ENCODE measurements around the gene NT5M.

Gene NT5M

DNA sequence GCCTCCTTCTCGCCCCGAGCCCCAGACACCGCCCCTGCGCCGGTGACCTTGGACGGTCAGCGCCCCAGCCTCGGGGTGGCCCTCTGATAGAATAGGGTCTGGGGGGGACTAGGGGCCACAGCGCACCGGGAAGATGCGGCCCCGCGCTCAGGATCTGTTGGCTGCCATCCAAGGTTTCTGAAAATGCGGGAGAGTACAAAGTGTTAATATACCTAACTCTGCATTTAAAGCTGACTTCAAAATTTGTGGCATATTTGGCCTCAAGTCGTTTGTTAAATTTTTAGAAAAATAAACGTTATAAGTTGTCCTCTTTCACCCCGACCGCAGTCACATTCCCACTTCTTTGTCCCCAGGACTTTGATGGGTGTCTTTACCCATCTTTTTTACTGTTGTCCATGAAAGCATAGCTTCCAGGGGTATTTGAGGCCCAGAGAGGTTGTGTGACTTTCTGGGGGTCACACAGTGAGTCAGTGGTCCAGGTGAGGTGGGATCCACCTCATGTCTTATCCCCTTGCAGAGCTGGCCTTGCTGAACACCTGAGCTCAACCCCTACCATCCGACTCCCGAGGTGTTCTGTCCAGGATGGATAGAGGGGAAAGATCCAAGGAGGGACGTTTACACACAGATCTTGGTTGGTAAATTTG is 796 bp downstream of the NT5M start:
- no peak for DNase-seq (ENCODE audit: low read depth in 3 of 3)

DNA sequence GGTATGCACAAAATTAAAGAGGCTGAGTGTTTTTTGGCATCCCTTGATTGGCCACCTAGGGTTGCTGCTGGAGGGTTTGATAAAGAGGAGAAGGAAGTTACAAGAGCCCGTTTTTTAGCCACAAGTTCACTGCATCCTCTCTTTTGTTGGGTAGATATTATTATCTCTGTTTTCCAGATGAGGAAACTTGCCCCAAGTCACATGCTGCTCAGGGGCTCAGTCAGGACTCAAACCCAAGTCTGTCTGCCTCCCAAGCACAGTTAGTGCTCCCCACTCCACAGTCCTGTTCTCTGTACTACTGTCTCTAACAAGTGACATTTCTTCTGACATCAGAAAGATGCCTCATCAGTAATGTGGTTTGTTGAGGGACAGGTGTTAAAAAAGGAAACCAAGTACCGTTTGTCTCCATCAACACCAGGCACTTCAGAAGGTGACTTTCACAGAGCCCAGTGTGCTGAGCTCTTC is 1.4 kb downstream of the NT5M start:
- DNase-seq (ENCODE audit: low read depth in 3 of 3) = no peak

DNA sequence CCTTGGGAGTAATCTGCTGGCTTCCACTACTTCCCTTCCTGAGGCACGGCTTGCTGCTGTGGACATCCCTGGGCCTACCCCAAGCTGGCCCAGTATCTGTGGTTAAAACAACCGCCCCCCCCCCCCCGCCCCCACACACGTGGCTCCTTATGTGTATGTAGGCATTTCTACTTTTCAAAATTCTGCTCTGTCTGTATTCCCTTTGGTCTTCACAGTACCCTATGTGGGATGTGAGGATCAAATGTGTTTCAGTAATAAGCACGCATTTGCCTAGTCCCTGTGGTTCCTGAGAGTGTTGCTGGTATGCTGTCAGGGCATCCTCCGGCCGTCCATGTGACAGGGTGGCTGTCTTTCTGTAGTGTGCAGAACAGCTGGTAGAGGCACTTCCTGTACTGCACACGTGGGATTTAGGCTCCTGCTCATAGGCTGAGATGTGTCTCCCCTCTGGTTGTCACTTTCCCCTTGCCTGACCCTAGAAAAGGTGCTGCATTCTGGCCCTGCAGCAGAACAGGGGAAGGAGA is 2.2 kb downstream of the NT5M start:
- DNase-seq (ENCODE audit: low read depth in 3 of 3) = no peak

DNA sequence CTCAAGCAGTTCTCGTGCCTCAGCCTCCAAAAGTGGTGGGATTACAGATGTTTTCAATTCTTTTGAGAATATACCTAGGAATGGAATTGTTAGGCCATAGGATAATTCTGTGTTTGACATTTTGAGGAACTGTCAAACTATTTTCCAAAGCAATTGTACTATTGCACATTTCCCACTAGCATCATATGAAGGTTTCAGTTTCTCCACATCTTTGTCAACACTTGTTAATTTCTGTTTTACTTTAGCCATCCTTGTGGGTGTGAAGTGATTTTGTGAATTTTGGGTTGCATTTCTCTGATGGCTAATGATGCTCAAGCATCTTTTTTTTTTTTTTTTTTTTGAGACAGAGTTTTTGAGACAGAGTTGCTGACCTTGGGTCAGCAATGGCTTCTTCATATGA is 6.2 kb downstream of the NT5M start:
- DNase-seq (ENCODE audit: low read depth in 3 of 3) = no peak

DNA sequence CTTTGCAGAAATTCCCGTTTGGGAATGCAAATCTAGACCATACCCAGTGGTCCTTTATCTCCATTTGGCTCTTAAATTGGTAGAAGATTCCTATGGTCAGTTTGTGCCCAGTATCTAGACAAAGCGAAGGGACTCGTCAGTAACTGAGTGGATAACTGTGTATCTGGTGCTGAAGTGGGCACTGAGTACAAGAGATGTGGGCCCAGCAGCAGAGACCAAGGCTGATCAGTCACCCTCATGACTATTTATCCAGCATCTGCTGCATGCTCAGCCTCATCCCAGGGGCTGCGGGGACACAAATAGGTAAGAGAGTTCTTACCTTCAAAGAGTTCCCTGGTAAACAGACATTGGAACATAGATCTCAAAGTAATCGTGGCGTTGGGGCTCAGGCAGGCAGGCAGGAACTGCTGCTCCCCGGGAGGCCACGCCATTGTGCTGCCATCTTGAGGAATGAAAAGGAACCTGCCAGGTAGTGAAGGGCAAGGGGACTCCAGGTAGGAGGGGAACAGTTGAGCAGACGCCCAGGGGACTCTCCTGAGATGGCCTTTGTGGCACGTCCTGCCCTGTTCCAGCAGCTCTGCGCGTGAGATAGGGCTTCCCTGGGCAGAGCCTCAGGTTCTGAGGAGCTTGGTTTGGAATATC is 10.3 kb downstream of the NT5M start:
- DNase-seq (ENCODE audit: low read depth in 3 of 3) = peak; percentile 43 to 59 (median 50)

DNA sequence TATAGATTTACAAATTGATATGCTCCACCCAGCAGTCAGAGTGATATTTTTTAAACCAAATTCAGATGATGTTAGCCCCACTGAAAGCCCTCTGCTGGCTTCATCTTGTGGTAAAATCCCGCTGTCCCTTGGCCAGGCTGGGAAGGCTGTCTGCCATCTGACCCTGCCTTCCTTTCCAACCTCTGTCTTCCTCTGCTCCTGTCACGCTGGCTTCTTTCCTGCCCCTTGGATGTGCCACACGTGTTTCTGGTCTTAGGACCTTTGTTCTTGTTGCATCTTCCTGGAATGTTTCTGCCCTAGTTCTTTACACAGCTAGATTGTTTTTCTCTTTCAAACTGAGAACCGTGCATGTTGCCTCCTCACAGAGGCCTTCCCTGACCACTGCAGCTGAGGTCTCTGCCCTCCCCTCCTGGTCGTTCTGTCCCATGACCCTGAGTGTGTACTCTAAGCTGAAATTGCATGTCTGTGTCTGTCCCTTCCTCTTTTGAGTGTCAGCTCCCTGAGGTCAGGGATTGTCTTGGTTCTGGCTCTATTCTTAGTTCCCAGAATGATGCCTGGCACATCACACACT is 11.4 kb downstream of the NT5M start:
- DNase-seq (ENCODE audit: low read depth in 3 of 3) = no peak

DNA sequence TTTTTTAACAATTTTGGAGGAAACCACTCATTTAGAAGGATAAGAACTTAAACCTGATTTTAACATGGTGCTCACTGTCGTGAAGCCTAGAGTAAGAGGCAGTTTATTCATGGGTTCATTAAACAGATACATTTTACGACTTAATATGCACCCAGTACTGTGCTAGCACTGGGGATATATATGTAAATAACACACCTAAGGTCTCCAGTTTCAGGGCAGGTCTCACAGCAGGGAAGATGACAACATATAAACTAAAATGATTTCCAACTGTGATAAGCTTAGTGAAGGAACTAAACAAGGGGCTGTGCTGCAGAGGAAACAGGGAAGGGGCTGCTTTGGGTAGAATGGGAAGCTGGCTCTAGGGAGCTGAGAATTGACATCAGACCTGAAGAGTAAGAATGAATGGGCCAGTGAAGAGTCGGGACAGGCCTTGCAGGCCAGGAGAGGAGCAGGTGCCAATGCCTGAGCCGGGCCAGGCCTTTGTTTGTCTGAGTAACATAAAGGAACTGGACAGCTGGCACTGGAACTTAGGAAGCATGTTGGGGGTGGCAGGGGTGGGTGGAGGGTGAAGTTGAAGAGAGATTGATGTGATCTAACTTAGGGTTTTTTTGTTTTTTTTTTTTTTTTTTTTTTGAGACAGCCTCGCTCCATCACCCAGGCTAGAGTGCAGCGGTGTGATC is 12.1 kb downstream of the NT5M start:
- no peak for DNase-seq (ENCODE audit: low read depth in 3 of 3)

DNA sequence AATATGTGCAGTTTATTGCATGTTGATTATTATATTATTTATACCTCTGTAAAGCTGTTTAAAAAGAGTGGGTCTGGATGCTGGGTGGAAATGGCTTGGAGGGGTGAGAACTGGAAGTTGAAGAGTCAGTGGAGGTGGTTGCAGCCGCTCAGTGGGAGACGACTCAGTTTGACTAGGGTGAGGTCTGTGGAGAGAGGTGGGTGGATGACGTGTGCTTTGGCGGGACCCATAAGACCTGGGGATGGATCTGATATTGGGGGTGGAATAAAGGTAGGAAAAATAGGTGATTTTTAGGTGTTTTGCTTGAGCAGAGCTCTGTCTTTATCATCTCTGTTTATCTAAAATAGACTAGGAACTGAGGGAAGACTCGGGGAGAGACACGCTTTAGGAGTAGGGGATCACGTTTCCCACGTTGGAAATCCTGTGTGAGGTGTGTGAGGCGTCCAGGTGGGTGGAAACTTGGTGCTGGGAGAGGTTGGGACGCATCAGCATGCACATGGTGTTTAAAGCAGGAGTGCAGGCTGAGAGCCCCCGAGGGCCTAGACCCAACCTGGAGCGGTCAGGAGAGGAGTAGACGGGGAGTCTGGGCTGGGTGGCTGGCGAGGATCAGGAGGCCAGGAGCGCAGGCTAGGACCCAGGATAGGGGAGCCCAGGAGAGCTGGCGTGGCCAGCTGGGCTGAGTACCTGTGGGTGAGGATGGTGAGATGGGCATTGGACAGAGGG is 17.2 kb downstream of the NT5M start:
- DNase-seq (ENCODE audit: low read depth in 3 of 3) = no peak

DNA sequence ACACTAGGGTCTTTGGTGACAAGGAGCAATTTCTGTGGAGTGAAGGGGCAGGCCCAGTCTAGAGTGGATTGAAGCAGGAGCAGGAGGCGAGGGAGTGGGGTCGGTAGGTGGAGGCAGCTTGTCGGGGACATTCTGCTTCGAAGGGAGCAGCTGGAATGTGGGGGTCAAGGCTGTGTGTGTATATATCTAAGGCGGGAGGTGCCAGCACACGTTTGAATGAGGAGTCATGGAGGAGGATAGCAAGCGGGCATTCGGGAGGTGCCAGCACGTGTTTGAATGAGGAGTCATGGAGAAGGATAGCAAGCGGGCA is 17.7 kb downstream of the NT5M start:
- DNase-seq (ENCODE audit: low read depth in 3 of 3) = no peak

DNA sequence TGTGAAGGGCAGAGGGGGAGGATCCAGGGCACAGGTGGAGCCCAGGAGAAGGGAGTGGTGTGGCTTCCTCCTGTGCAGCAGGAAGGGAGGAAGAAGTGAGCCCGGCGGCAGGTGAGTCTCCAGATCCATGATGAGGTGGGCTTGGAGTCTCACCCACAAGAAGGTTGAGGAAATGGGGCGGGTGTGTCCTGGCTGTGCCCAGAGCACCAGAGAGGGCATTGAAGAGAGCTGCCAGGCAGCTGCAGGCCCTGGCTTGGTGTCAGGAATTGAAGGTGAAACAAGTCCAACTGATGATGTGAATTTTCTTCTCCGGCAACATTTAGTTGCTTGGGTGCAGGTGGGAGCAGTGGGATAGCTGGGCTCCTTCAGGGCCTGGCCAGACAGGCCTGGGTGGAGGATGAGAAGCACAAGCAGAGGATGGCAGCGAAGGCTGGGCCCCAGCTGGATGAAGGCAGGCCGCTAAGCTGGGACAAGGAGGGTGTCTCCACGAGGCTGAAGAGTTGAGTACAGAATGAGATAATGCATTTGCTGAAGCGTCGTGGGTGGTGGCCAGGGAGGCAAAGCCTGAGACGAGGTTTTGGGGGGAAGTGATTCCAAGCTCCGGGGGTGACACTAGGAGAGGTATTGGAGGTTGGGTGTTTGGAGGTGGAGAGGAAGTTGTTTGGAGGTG is 18.3 kb downstream of the NT5M start:
- no peak for DNase-seq (ENCODE audit: low read depth in 3 of 3)

DNA sequence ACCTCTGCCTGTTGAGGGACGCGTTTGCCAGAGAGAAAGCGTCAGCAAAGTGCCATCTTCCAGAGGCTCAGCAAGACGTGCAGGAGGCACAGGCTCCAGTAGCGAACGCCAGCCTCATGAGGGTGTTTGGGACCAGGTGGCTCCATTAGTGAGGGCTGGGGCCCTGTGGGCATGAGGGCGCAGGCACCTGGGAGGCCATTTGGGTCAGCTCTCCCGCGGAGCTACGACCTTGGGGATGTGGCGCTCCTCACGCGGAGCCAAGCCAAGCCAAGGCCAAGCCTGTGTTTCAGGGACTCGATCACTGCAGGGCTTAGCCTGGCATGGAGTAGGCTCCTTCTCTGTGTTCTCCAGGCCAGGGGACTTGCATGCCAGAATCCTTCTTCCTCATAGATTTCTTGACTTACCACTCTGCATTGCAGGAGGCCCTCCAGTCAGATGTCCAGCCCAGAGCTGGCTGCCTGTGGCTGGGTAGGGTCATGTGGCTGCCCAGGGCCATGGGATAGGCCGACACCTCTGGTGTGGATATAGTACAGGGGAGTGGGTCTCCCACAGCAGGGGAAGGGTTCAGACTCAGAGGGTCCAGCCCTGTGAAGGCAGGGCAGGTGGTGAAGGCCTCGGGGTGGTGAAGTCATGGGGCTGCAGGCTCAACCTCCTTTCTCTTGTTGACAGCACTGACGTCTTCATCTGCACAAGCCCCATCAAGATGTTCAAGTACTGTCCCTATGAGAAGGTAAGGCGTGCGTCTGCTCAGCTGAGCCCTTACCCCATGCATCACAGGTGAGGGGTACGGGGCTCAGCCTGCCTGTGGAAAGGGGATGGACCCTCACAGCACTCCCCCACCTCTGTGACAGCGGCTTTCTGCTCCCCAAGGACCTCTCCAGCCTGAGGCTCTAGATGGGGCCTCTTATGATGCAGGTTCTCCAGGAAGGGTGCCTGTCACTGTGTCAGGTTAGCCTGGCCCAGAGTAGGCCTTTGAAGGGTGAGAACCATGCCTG is 19.6 kb downstream of the NT5M start:
- DNase-seq (ENCODE audit: low read depth in 3 of 3) = no peak

DNA sequence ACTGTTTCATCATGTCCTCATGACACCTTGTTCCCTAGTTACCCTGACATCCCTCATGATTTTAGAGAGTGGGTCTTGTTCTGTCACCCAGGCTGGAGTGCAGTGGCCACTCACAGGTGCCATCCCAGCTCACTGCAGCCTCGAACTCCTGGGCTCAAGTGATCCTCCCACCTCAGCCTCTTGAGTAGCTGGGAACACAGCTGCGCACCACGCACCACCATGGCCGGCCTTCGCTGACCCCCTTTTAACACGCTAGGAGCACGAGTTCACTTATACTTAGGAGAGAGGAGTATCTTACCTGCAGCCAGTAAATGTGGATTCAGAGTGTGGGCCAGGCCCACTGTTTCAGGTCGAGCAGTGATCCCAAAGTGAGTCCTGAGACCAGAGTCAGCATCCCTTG is 21.4 kb downstream of the NT5M start:
- no peak for DNase-seq (ENCODE audit: low read depth in 3 of 3)

DNA sequence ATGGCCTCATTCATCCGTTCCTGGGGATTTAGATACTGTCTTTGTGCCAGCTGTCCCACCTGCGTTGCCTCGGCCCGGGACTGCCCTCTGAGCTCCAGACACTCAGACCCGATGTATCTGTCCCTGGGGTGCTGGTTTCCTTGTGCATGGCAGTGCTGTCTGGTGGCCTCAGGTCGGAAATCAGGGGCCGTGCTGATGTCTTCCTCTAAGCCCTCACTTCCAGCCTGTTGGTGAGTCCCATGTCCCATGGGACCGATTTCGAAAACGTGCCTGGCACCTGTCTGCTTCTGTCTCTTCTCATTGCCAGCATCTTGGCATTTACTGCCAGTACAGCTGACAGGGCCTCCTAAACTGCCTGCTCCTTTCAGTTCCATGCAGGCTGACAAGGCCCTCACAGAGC is 22.1 kb downstream of the NT5M start:
- no peak for DNase-seq (ENCODE audit: low read depth in 3 of 3)

DNA sequence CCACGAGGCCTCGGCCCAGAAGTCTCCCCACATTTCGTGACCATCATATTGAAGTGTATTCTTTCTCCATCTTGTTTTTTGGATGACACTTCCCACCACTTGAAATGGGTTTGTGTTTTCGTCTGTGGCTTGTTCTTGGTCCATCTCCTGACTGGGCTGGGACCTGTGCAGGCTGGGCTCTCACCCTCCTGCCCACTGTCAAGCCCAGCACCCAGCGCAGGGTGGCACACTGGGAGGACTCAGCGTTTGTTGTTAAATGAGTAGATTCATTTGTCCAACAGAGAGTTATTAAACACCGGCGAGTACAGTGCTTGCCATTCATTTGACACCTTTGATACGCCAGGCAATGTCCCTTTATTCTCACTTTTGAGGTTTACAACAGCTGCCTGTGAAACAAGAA is 22.6 kb downstream of the NT5M start:
- DNase-seq (ENCODE audit: low read depth in 3 of 3) = no peak

DNA sequence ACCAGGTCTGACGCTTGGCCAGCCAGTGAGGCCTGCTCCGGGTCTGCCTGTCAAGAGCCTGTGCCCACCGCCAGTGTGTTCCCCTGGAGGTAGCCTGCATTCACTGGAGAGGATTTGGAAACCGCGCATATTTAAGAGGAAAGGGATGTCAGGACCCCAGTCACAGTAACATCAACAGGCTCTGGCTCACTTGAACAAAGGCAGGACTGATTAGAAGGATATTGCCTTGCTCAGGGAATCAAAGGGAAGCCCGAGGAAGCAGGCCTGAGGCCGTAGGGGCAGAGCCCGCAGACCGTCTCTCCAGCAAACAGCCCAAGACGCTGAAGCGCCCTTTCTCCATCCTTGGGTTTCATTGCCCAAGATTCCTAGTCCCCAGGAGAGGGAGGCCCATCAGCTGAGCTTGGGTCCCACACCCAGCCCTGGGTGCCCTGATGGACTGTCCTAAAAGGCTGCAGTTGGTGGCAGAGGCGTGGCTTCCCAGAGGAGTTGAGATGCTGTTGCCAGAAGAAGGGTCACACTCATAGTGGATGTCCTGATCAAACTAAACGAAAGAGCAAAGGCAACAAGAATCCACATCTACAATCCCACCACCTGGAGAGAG is 23.2 kb downstream of the NT5M start:
- no peak for DNase-seq (ENCODE audit: low read depth in 3 of 3)

DNA sequence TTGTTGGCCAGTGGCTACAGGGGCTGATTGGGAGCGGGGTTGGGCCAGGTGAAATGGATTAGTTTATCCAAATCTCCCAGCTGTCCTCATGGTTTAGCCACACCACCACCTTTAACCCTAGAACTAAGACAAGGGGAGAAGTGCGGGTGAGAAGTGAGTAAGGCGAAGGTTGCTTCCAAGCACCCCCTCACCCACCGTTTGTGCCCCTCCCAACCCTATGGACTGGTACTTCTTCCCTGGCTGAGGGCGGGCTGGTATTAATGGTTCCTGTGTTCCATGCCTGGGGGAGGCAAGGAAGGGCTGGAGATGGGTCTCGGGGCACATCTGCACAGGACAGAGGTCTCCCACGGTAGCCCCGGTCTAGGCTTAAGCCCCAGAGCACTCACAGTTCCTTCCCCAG is 25.1 kb downstream of the NT5M start:
- no peak for DNase-seq (ENCODE audit: low read depth in 3 of 3)

DNA sequence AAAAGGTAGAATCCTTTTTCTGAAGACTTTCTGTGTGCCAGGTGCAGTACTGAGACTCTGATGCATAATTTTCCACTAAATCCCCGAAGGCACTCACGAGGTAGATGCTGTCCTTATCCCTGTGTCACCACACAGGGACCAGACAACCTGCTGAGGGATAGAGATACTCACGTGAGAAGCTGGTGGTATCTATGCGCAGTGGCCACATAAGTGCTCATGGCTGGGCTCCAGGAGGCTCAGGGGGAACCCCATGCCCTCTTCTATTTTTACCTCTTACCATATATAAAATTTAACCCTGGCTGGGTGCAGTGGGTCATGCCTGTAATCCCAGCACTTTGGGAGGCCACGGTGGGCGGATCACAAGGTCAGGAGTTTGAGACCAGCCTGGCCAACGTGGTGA is 38.3 kb downstream of the NT5M start:
- no peak for DNase-seq (ENCODE audit: low read depth in 3 of 3)

DNA sequence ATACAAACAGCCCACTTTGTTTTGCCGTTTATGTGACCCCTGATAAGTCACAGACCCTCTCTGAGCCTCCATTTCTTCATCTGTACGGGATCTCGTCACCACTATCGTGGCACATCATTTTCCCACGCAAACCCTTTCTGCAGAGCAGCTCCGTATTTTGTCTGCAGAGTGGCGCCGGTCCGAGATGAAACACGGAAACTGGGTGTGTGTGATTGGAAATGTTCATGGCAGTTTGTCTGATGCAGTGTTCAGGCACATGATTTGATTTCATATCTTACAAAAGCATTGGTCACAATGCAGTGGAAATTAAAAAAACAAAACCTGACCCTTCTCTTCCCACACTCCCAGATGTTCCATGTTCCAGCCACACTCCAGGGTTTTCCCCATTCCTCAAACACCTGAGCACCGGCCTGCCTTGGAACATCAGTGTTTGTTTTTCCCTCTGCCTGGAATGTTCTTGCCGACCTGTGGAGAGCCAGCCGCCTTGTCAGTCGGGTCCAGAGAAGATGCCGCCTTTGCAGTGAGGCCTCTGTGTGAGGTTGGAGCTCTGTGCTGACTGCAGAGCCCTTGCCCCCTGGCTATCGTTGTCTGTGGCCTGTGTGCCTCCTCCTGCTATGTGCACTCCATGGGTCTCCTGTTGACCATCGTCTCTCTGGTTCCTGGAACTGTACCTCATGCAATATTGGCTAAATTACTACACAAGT is 39.2 kb downstream of the NT5M start:
- DNase-seq (ENCODE audit: low read depth in 3 of 3) = no peak

DNA sequence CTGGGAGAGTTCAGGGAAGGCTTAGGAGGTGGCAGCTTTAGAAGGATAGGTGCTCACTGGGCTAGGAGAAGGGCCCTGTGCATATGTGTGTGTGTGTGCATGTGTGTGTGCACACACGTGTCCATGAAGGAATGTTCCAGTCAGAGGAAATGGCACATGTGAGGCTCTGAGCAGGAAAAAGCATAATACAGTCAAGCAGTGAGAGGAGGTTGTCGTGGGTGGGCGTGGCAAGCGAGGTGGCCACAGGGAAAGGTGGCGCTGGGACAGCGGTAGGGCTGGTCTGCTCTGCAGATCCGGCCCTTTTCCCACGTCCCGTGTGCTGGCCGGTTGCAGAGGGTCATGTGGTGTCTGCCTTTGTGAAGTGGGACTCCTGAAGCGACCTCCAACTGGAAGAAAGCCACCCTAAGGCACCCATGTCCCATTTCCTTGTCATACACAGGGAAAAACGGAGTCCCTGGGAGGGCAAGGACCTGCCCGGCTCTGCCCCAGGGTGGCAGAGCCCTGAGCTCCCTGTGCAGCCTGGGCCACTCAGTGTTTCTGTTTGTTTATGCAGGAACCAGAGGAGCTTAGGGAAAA is 40.1 kb downstream of the NT5M start:
- DNase-seq (ENCODE audit: low read depth in 3 of 3) = no peak

Data from stimulated activated CD4-positive, alpha-beta T cell treated with anti-CD3 and anti-CD28 coated beads, TNF-alpha, amount 100 ng/mL, for 48 hours (primary cell).